GM18520 (cell line): ENCODE data around the gene TRPM8.
"Not testable (repeated sequence)": the region's sequence is repeated elsewhere in the genome, so short reads cannot be mapped to it uniquely, and the experiment has no call there.

ENCODE experiments used
- ATAC-seq: cut with Tn5 transposase; IDR thresholded peaks from one replicate; pipeline ENCODE4 v1.9.1; 2021; ENCODE audit not compliant: unreplicated experiment

TRPM8 gene

GRCh38 chr2:233917116-233917515, at the start of gene TRPM8:
TRPM8 (plus strand) TSS chr2:233917373; CDS start chr2:233926538, 9,165 bp downstream.
- ATAC-seq: no peak

GRCh38 chr2:233867993-233868532, 49.1 kb upstream of the TRPM8 start, which contains the start of gene MSL3B:
MSL3B (minus strand) TSS chr2:233868386.
- peak; percentile 48 for ATAC-seq

- ATAC-seq: no peak
These were observed 45.7 kb upstream of the TRPM8 start for GRCh38 chr2:233871432-233871831.

GRCh38 chr2:233872125-233872524, 45.0 kb upstream of the TRPM8 start:
- not testable (repeated sequence) for ATAC-seq

- ATAC-seq: no peak
These were observed 34.8 kb upstream of the TRPM8 start for GRCh38 chr2:233882353-233882752.

- no peak for ATAC-seq
These were observed 24.4 kb upstream of the TRPM8 start for GRCh38 chr2:233892793-233893192.

DNA sequence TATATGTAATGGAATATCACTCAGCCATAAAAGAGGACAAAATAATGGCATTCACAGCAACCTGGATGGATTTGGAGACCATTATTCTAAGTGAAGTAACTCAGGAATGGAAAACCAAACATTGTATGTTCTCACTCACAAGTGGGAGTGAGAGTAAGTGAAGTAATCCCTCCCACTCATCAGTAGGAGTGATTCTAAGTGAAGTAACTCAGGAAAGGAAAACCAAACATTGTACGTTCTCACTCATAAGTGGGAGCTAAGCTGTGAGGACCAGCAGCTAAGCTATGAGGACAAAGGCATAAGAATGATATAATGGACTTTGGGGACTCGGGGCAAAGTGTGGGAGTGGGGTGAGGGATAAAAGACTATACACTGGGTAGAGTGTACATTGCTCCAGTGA, 20.9 kb upstream of the TRPM8 start:
- ATAC-seq: not testable (repeated sequence)

DNA sequence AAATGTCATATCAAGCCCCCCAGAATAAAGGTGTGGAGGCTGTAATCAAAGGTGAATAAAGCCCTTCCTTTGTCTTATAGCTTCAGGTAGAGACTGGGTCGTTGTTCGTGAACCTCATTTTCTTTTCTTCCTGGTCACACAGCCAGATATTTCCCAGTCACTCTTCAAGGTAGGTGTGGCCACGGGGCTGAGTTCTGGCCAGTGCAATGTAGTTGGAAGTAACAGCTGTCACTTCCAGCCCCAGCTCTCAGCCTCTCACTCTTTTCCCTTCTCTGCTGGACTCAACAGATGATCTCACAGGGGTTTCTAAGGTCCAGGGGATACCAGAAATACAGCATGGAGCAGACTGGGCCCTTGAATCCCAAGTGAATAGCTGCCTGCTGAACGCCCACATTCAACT, 15.8 kb upstream of the TRPM8 start:
- no peak for ATAC-seq

DNA sequence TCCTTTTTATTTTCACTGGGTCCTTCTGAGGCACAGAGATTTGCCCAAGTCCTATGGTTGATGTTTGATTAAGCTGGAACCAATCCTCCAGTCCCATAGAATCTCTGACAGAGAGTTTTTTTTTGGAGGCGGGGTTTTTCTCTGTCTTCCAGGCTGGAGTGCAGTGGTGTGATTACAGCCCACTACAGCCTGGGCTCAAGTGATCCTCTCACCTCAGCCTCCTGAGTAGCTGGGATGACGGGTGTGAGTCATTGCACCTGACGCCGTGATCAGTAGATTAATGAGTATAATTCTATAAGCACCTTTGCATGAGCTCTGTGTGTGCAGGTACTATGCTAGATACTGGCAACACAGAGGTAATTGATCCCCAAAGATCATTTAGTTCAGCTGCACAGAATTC, 15.3 kb upstream of the TRPM8 start:
- ATAC-seq: no peak

DNA sequence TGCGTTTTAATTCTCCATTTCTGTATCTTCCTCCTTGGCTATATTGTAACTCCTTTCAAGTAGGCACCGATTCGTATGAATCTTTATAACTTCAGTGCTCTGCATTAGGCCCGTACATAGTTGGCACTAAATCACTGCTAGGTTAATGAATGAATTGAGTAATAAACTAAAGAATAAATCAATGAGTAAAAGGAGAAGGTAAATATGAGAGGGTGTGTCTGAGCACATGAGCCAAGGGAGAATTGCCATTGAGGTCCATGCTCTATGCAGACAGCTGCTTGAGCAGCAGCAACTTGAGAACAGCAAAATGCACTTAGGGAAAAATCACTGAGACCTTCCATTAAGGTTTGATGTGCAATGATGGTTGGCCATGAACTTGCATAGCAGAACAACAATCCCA, 11.2 kb upstream of the TRPM8 start:
- no peak for ATAC-seq

DNA sequence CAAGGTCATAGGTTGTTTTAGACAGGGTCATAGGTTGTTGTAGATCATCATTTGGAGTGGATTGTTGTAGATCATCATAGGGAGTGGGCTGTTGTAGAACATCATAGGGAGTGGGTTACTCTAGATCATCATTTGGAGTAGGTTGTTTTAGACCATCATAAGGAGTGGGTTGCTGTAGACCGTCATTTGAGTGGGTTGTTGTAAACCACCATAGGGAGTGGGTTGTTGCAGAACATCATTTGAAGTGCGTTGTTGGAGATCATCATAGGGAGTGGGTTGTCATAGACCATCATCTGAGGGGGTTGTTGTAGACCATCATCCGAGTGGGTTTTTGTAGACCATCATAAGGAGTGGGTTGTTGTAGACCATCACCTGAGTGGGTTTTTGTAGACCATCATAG, 9.5 kb upstream of the TRPM8 start:
- ATAC-seq: no peak

DNA sequence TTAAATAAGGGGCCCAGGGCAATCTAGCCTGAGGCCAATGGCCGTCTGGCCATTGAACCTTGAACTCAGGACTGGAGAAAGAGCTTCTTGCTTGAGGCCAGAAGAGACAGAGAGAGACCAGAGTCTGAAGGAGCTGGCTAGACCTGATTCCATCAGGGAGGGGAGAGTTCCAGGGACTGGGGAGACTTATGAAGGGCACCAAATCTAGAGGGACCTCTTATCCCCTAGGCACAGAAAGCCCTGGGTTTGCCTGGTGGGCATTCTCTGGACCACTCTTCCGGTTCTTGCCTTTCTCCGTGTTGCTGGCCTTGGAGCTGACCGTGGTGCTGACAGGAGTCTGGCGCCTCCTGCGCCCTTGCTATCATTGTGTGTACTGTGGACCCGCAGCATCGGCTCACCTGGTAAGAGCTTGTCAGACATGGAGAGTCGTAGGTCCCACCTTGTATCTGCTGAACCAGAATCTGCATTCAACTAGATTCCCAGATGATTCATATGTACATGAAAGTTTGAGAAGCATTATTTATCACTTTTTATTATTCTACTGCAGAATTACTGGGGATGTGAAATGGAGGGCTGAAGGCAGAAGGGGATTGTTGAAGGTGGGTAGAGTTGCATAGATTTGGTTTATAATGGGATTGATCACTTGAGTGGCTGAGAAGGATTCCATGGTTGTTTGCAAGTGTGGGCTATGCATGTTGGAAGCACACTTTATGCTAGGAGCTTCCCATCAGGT, 4.3 kb upstream of the TRPM8 start:
- ATAC-seq: no peak

DNA sequence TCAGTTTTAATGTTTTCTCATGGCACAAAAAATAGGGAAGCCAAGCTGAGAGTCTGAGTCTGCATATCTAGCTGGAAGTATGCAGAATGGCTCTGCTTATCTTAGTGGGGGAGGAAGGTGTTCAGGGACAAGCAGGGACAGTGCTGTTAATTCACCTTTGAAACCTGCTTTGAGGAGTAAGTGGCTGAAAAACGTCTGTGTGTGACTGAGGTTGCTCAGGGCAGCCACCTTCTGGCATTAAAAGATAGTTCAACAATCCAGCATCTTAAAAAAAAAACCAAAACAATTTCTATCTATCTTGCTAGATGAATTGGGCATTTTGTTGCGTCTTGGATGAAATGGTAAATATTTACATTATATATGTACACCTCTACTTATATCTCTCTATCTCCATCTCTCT, 2.0 kb upstream of the TRPM8 start:
- ATAC-seq: no peak

DNA sequence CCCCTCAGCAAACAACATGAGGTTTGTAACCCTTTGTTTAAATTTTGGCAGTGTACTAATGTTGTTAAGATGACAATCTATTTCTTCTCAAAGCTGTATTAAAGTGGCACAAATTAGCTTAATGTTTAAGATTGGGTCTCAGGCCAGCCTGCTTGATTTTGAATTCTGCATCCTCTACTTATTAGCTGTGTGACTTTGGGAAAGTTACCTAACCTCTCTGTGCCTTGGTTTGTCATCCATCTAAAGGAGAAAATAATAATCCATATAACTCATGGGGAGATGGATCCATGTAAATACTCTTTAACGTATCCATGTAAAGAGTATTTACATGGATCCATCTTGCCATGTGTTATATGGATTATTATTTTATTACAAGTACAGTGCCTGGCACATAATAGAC, 2.1 kb downstream of the TRPM8 start:
- ATAC-seq: no peak

- no peak for ATAC-seq
These were observed 2.8 kb downstream of the TRPM8 start for GRCh38 chr2:233919938-233920337.

- no peak for ATAC-seq
These were observed 5.3 kb downstream of the TRPM8 start for GRCh38 chr2:233922471-233922870.

- ATAC-seq: no peak
These were observed 8.2 kb downstream of the TRPM8 start for GRCh38 chr2:233925402-233925801.

- ATAC-seq: no peak
These were observed 9.6 kb downstream of the TRPM8 start for GRCh38 chr2:233926806-233927205.

GRCh38 chr2:233928594-233929351, 11.6 kb downstream of the TRPM8 start:
- ATAC-seq: no peak

DNA sequence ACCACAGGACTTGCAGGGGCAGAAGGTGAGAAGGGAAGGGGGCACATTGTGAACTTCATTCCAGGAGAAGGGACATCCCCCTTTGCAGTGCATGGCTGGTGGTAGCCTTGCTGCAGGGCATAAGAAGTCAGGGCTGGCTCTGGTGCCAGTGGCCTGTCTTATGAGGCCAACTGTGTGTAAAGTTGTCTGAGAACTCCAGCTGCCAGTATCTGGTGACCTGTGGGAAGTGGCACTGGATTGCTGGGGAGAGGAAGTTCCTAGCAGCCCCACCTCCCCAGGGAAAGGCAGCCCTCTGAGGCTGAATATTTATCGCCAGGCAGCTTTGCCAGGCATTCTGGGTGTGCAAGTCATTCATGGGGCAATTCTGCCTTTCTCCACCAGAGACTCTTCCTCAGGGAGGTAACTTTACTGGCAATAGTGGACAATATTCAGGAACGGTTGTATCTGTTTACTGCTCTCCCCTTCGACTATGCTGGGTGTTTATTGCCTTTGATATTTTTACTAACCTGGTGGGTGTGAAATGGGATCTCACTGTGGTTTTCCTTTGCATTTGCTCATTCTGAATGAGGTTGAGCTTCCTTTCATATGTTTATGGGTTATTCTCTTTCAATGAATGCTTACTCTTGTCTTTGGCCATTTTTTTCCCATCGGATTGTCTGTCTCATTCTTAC, 12.3 kb downstream of the TRPM8 start:
- no peak for ATAC-seq

DNA sequence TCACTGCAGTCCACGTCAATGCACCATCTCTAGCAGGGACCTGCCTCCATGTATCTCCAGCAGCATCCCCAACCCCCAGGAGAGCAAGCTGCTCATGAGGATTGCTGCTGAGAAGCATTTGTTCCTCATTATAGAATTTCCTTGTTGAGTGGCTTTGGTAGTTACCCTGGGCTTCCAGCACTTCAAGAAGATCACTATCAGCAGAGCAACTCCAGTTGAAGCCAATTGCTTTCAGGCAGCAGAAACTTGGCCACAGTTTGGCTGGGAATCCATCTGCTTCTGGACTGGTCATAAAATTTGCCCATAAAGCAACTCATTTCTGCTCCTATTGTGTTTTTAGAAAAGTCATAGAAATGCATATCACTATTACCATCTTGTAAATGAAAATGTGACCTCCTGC, 17.4 kb downstream of the TRPM8 start:
- no peak for ATAC-seq

GRCh38 chr2:233935426-233935825, 18.3 kb downstream of the TRPM8 start:
- ATAC-seq: no peak
